GM18870 (cell line): ENCODE data around the gene FSHB.
"Not testable (repeated sequence)": the region's sequence is repeated elsewhere in the genome, so short reads cannot be mapped to it uniquely, and the experiment has no call there.

Experiments used
- ATAC-seq: cut with Tn5 transposase; IDR thresholded peaks from one replicate; pipeline ENCODE4 v1.9.1; 2021; ENCODE audit warnings: moderate library complexity; ENCODE audit not compliant: unreplicated experiment

Gene FSHB

GRCh38 chr11:30261821-30262220, 31.0 kb downstream of the FSHB start:
- ATAC-seq: no peak

- not testable (repeated sequence) for ATAC-seq
These were observed 37.8 kb downstream of the FSHB start for GRCh38 chr11:30268638-30269037.

- no peak for ATAC-seq
These were observed 39.9 kb downstream of the FSHB start for GRCh38 chr11:30270671-30271070.

GRCh38 chr11:30277176-30277575, 46.4 kb downstream of the FSHB start:
- ATAC-seq: no peak

DNA sequence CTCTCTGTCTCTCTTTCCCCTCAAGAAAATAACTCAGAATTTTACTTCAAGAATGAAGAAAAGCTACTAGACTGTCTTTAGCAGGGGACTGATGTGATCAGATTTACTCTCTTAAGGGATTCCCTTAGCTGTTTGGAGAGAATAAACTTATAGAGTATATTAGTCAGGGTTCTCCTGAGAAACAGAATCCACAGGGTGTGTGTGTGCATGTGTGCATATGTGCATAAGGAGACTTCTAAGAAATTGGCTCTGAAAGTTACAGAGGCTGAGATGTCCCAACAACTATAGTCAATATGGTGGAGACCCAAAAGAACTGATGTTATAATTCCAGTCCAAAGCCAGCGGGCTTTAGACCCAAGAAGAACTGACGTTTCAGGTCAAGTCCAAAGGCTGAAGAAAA, 49.0 kb downstream of the FSHB start:
- no peak for ATAC-seq

- ATAC-seq: peak; percentile 23
These were observed 50.9 kb downstream of the FSHB start for GRCh38 chr11:30281476-30282288.

- peak; percentile 73 for ATAC-seq
These were observed 51.4 kb downstream of the FSHB start for GRCh38 chr11:30282289-30282631.
